Measurements from ENCODE around the gene CRHR2. TPM values are rescaled to one million over a fixed set of nuclear protein-coding genes. Genes with fewer than 3 reads are reported as not detected.
A peak's percentile ranks its signal among the peaks of the same experiment; 100 is the strongest.

Gene CRHR2
- total and polyA plus RNA-seq, 2 experiments from 2014 or later = 0.14 to 1.4 TPM

GRCh38 chr7:30616318-30616717 lies 65.9 kb downstream of the CRHR2 start:
- H3K27ac ChIP-seq (ENCODE audit: low read depth) = no peak overlapping the region
- no peaks in the 10 kb centered on the region for H3K9me2 ChIP-seq (ENCODE audit: insufficient read depth)
- no peak overlapping the region for H3K4me3 ChIP-seq
- no peak overlapping the region for H2AFZ ChIP-seq
- H3F3A ChIP-seq (replicated peaks; ENCODE audit: low read depth) = no peaks in the 10 kb centered on the region; the same call in 1 of the 2 replicates
- Mint-ChIP-seq H3K27me3 (ENCODE audit: insufficient read depth, low read depth, poor library complexity) (no peaks in the 10 kb centered on the region), H3K36me3 (ENCODE audit: low read depth) (peaks cover 96% of the 10 kb centered on the region), H3K9me3 (no peaks in the 10 kb centered on the region), H3K4me3 (no peak overlapping the region), H3K27ac (no peak overlapping the region), H3K4me1 (no peaks in the 10 kb centered on the region)
- peaks cover 38% of the 10 kb centered on the region for H4K20me1 ChIP-seq (replicated peaks; ENCODE audit: insufficient read depth)
- no peaks in the 10 kb centered on the region for H3K27me3 ChIP-seq (ENCODE audit: insufficient read depth)
- H3K79me2 ChIP-seq (replicated peaks; ENCODE audit: insufficient read depth) = peaks cover 72% of the 10 kb centered on the region
- no peak for TF ChIP-seq NANOG (IDR thresholded peaks at IDR 0.05; ENCODE audit: borderline replicate concordance)
- no peak for TF ChIP-seq EZH2phosphoT487 (IDR thresholded peaks at IDR 0.05; ENCODE audit: unreplicated experiment)
- peaks cover 77% of the 10 kb centered on the region for H3K36me3 ChIP-seq (ENCODE audit: insufficient read depth)
- ATAC-seq (no peak), DNase-seq (ENCODE audit: low spot score) (no peak)
- no peaks in the 10 kb centered on the region for H3K4me1 ChIP-seq (ENCODE audit: insufficient read depth)
- H3K4me2 ChIP-seq = no peak overlapping the region

DNA sequence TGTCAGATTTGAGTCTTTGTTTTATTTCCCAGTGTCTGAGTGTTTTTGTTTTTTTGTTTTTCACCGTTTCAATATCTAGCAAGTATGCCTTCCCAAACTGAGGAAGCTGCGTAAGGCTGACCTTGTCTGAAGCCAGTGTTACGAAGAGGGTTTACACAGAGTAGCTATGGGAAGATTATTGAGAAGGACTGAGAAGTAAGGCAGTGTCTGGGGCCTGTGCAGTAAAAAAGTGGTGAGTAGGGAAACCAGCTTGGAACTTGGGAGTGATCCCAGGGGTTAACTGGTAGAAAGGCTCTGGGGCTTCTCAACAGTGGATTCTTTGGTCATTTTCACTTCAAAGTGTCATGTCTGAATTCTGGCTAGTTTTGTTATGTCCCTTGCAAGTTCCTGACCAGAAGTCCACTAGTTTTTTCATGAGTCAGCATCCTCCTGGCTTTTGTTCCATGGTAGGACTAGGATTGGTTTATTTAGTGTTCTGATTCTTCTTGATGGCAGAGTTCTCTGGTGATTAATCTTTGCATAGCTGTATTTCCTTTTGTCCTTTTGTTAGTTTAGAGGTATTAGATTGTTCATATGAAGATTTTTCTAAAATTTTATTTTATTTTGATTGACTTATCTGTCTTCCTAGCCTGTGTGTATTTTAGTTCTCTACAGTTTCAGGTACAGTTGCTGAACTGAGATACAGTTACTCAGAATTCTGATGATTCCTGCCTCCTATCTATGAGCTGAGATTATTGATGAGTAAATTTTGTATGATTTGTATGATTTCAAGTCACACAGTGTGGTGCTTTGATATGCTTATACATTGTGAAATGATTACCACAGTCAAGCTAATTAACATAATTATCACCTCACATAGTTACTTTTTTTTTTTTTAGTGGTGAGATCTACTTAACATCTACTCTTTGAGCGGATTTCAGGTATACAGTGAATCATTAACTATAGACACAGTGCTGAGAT lies 68.6 kb downstream of the CRHR2 start:
- H3K36me3 Mint-ChIP-seq (ENCODE audit: low read depth) = peaks cover 96% of the 10 kb centered on the region
- H3K4me1 Mint-ChIP-seq = no peaks in the 10 kb centered on the region
- no peaks in the 10 kb centered on the region for H3K4me1 ChIP-seq (ENCODE audit: insufficient read depth)
- no peaks in the 10 kb centered on the region; the same call in 1 of the 2 replicates for H3F3A ChIP-seq (replicated peaks; ENCODE audit: low read depth)
- H3K4me3 ChIP-seq = no peak overlapping the region
- H3K79me2 ChIP-seq (replicated peaks; ENCODE audit: insufficient read depth) = peaks cover 92% of the 10 kb centered on the region
- no peaks in the 10 kb centered on the region for H3K27me3 ChIP-seq (ENCODE audit: insufficient read depth)
- H3K36me3 ChIP-seq (ENCODE audit: insufficient read depth) = peaks cover 80% of the 10 kb centered on the region
- H3K4me2 ChIP-seq = no peak overlapping the region
- no peak overlapping the region for H3K4me3 Mint-ChIP-seq
- H3K27ac Mint-ChIP-seq = peak overlapping the region; percentile 86
- H3K27ac ChIP-seq (ENCODE audit: low read depth) = peak overlapping the region; percentile 64; the same call in 1 of the 2 replicates
- H3K9me2 ChIP-seq (ENCODE audit: insufficient read depth) = no peaks in the 10 kb centered on the region
- H3K27me3 Mint-ChIP-seq (ENCODE audit: insufficient read depth, low read depth, poor library complexity) = no peaks in the 10 kb centered on the region
- ATAC-seq (no peak), DNase-seq (ENCODE audit: low spot score) (no peak)
- H3K9me3 Mint-ChIP-seq = no peaks in the 10 kb centered on the region
- peaks cover 46% of the 10 kb centered on the region for H4K20me1 ChIP-seq (replicated peaks; ENCODE audit: insufficient read depth)
- H2AFZ ChIP-seq = no peak overlapping the region
- no peak for TF ChIP-seq ZNF114 (CRISPR knock-in tag; IDR thresholded peaks at IDR 0.05)
- TF ChIP-seq NANOG (IDR thresholded peaks at IDR 0.05; ENCODE audit: borderline replicate concordance) = no peak
- TF ChIP-seq ZNF331 (CRISPR knock-in tag; IDR thresholded peaks at IDR 0.05; ENCODE audit: low read depth) = no peak
- TF ChIP-seq, protein P1, sequence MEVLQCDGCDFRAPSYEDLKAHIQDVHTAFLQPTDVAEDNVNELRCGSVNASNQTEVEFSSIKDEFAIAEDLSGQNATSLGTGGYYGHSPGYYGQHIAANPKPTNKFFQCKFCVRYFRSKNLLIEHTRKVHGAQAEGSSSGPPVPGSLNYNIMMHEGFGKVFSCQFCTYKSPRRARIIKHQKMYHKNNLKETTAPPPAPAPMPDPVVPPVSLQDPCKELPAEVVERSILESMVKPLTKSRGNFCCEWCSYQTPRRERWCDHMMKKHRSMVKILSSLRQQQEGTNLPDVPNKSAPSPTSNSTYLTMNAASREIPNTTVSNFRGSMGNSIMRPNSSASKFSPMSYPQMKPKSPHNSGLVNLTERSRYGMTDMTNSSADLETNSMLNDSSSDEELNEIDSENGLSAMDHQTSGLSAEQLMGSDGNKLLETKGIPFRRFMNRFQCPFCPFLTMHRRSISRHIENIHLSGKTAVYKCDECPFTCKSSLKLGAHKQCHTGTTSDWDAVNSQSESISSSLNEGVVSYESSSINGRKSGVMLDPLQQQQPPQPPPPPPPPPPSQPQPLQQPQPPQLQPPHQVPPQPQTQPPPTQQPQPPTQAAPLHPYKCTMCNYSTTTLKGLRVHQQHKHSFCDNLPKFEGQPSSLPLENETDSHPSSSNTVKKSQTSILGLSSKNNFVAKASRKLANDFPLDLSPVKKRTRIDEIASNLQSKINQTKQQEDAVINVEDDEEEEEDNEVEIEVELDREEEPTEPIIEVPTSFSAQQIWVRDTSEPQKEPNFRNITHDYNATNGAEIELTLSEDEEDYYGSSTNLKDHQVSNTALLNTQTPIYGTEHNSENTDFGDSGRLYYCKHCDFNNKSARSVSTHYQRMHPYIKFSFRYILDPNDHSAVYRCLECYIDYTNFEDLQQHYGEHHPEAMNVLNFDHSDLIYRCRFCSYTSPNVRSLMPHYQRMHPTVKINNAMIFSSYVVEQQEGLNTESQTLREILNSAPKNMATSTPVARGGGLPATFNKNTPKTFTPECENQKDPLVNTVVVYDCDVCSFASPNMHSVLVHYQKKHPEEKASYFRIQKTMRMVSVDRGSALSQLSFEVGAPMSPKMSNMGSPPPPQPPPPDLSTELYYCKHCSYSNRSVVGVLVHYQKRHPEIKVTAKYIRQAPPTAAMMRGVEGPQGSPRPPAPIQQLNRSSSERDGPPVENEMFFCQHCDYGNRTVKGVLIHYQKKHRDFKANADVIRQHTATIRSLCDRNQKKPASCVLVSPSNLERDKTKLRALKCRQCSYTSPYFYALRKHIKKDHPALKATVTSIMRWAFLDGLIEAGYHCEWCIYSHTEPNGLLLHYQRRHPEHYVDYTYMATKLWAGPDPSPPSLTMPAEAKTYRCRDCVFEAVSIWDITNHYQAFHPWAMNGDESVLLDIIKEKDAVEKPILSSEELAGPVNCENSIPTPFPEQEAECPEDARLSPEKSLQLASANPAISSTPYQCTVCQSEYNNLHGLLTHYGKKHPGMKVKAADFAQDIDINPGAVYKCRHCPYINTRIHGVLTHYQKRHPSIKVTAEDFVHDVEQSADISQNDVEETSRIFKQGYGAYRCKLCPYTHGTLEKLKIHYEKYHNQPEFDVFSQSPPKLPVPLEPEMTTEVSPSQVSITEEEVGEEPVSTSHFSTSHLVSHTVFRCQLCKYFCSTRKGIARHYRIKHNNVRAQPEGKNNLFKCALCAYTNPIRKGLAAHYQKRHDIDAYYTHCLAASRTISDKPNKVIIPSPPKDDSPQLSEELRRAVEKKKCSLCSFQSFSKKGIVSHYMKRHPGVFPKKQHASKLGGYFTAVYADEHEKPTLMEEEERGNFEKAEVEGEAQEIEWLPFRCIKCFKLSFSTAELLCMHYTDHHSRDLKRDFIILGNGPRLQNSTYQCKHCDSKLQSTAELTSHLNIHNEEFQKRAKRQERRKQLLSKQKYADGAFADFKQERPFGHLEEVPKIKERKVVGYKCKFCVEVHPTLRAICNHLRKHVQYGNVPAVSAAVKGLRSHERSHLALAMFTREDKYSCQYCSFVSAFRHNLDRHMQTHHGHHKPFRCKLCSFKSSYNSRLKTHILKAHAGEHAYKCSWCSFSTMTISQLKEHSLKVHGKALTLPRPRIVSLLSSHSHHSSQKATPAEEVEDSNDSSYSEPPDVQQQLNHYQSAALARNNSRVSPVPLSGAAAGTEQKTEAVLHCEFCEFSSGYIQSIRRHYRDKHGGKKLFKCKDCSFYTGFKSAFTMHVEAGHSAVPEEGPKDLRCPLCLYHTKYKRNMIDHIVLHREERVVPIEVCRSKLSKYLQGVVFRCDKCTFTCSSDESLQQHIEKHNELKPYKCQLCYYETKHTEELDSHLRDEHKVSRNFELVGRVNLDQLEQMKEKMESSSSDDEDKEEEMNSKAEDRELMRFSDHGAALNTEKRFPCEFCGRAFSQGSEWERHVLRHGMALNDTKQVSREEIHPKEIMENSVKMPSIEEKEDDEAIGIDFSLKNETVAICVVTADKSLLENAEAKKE (CRISPR knock-in tag; IDR thresholded peaks at IDR 0.05) = no peak
- TF ChIP-seq CREB1 (CRISPR knock-in tag; IDR thresholded peaks at IDR 0.05; ENCODE audit: low read depth) = no peak
- TF ChIP-seq, protein P2, sequence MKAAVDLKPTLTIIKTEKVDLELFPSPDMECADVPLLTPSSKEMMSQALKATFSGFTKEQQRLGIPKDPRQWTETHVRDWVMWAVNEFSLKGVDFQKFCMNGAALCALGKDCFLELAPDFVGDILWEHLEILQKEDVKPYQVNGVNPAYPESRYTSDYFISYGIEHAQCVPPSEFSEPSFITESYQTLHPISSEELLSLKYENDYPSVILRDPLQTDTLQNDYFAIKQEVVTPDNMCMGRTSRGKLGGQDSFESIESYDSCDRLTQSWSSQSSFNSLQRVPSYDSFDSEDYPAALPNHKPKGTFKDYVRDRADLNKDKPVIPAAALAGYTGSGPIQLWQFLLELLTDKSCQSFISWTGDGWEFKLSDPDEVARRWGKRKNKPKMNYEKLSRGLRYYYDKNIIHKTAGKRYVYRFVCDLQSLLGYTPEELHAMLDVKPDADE (IDR thresholded peaks at IDR 0.05) = no peak
- TF ChIP-seq STAT1 (IDR thresholded peaks at IDR 0.05; ENCODE audit: unreplicated experiment) = no peak
- TF ChIP-seq EZH2 (IDR thresholded peaks at IDR 0.05; ENCODE audit: low read depth, unreplicated experiment) = no peak
- TF ChIP-seq EZH2phosphoT487 (IDR thresholded peaks at IDR 0.05; ENCODE audit: unreplicated experiment) = no peak
- TF ChIP-seq POLR2AphosphoS5 (IDR thresholded peaks at IDR 0.05; ENCODE audit: low read depth) = no peak
- TF ChIP-seq, protein P3, sequence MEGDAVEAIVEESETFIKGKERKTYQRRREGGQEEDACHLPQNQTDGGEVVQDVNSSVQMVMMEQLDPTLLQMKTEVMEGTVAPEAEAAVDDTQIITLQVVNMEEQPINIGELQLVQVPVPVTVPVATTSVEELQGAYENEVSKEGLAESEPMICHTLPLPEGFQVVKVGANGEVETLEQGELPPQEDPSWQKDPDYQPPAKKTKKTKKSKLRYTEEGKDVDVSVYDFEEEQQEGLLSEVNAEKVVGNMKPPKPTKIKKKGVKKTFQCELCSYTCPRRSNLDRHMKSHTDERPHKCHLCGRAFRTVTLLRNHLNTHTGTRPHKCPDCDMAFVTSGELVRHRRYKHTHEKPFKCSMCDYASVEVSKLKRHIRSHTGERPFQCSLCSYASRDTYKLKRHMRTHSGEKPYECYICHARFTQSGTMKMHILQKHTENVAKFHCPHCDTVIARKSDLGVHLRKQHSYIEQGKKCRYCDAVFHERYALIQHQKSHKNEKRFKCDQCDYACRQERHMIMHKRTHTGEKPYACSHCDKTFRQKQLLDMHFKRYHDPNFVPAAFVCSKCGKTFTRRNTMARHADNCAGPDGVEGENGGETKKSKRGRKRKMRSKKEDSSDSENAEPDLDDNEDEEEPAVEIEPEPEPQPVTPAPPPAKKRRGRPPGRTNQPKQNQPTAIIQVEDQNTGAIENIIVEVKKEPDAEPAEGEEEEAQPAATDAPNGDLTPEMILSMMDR (conservative IDR thresholded peaks at IDR 0.05; ENCODE audit: low read depth in 2 of 2) = no peak
- no peak for TF ChIP-seq JUNB (IDR thresholded peaks at IDR 0.05; ENCODE audit: unreplicated experiment)

Data from GM23338 (cell line).